Peyer's patch (tissue), 4 donors: Measurements from ENCODE around the gene ADAMTS18.

Experiments used
- POLR2A ChIP-seq, 2 donors: fragments of 450-650 bp; IDR thresholded peaks; one replicate each; pipeline ENCODE4 v1.5.1; 2017; ENCODE audit warnings: antibody characterized with exemption in 2 of 2, mild to moderate bottlenecking in 2 of 2, moderate library complexity in 2 of 2
- TF ChIP-seq, protein P1 (sequence below), 6 experiments: fragments of 450-650 bp in 4 of 6; fragments of 200-600 bp in 2 of 6; sonication (generic) in 1 of 6; IDR thresholded peaks; one replicate each; pipeline ENCODE4 v1.5.1; 2017 to 2019; ENCODE audit warnings: antibody characterized with exemption in 6 of 6, mild to moderate bottlenecking in 3 of 6, moderate library complexity in 1 of 6

DNA sequence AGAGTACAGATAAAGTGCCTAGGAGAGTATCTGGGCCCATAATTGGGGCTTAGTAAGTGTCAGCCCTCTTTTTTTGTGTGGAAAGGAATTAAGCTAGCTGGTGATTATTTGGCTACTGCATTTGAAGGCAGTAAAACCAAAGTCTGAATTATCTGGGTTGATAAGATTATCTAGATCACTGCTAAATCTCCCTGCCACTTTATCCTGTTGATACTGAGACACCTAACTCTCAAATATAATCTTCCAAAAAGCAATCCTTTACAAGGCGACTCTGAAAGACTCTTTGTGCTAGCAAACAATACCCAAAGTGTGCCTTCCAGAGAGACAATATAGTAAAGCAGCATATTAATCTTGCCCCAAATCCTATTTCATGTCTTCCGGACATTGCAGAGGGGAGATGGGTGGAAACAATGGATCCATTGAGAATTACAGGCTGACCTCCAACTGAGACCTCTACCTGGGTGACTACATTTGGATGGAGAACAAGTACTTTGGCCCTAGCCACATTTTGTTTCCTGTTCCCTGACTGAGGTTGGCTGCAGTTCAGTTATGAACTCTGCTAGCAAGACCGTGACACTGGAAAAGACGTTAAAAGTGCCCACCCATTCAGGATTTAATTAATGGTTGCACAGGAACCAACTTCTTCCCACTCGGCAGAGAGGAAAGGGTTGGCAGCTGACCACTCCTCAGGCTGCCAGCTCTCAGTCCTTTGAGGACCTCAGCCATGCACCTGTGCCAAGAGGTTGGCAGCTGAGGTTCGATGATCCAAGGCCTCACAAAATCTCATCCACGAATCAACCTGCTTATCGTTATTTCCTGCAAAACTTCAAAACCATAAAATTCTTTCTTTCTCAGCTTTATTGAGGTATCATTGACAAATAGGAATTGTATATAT lies 163.1 kb downstream of the ADAMTS18 start:
- TF ChIP-seq, protein P1, sequence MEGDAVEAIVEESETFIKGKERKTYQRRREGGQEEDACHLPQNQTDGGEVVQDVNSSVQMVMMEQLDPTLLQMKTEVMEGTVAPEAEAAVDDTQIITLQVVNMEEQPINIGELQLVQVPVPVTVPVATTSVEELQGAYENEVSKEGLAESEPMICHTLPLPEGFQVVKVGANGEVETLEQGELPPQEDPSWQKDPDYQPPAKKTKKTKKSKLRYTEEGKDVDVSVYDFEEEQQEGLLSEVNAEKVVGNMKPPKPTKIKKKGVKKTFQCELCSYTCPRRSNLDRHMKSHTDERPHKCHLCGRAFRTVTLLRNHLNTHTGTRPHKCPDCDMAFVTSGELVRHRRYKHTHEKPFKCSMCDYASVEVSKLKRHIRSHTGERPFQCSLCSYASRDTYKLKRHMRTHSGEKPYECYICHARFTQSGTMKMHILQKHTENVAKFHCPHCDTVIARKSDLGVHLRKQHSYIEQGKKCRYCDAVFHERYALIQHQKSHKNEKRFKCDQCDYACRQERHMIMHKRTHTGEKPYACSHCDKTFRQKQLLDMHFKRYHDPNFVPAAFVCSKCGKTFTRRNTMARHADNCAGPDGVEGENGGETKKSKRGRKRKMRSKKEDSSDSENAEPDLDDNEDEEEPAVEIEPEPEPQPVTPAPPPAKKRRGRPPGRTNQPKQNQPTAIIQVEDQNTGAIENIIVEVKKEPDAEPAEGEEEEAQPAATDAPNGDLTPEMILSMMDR (IDR thresholded peaks at IDR 0.05): no peak
- TF ChIP-seq POLR2A (IDR thresholded peaks at IDR 0.05): no peak
